Neural progenitor cell (in vitro differentiated cells): Measurements from ENCODE around the gene FAM131C.
"Not testable (repeated sequence)": the region's sequence is repeated elsewhere in the genome, so short reads cannot be mapped to it uniquely, and the experiment has no call there.

Source experiments
- EZH2 ChIP-seq: fragments of 200-600 bp; sonication (generic); IDR thresholded peaks from 2 replicates; pipeline ENCODE4 v1.6.1; 2017; ENCODE audit warnings: antibody characterized with exemption, mild to moderate bottlenecking, moderate library complexity
- TF ChIP-seq, protein P1 (sequence below): fragments of 200-600 bp; sonication (generic); IDR thresholded peaks from 2 replicates; pipeline ENCODE4 v1.5.1; 2017; ENCODE audit warnings: antibody characterized with exemption, mild to moderate bottlenecking

DNA sequence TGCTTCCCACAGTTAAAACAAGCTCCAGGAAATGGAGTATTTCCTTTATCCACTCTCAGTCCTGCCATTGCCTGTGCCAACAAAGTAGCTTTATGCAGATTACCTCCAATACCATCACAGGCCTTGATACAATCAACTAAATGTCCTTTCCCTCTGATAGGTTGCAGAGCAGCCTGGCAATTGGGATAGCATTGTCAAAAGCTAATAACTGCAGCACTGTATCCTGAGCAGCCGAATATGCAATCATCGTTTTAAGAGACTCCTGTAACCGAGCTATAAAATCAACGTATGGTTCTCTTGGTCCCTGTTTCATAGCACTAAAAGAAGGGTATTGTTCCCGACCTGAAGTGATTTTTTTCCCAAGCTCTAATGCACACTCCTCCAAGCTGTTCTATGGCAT lies 33.6 kb upstream of the FAM131C start:
- TF ChIP-seq, protein P1, sequence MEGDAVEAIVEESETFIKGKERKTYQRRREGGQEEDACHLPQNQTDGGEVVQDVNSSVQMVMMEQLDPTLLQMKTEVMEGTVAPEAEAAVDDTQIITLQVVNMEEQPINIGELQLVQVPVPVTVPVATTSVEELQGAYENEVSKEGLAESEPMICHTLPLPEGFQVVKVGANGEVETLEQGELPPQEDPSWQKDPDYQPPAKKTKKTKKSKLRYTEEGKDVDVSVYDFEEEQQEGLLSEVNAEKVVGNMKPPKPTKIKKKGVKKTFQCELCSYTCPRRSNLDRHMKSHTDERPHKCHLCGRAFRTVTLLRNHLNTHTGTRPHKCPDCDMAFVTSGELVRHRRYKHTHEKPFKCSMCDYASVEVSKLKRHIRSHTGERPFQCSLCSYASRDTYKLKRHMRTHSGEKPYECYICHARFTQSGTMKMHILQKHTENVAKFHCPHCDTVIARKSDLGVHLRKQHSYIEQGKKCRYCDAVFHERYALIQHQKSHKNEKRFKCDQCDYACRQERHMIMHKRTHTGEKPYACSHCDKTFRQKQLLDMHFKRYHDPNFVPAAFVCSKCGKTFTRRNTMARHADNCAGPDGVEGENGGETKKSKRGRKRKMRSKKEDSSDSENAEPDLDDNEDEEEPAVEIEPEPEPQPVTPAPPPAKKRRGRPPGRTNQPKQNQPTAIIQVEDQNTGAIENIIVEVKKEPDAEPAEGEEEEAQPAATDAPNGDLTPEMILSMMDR = not testable (repeated sequence)
- not testable (repeated sequence) for TF ChIP-seq EZH2
